GM23338 (cell line): ENCODE measurements around the gene RBM27. TPM values are rescaled to one million over a fixed set of nuclear protein-coding genes. Genes with fewer than 3 reads are reported as not detected.
"Not testable (repeated sequence)": the region's sequence is repeated elsewhere in the genome, so short reads cannot be mapped to it uniquely, and the experiment has no call there.

Source experiments
- ATAC-seq: fragments of 200-7000 bp; cut with Tn5 transposase; 3 replicates; pipeline ENCODE4 v1.9.1; 2020
- DNase-seq: peaks from one replicate; pipeline ENCODE4 v3.0.0-alpha.2; 2015; ENCODE audit warnings: low spot score
- H2AFZ ChIP-seq: fragments of 200-600 bp; sonication (generic); 2 replicates; pipeline ENCODE4 v1.8.0; 2016; ENCODE audit warnings: antibody characterized with exemption, mild to moderate bottlenecking, moderate library complexity
- H3F3A ChIP-seq: fragments of 200-600 bp; sonication (generic); replicated peaks from 2 replicates; pipeline ENCODE4 v1.8.0; 2017; ENCODE audit warnings: antibody characterized with exemption, mixed run types, low read depth
- H3K27ac ChIP-seq: fragments of 200-600 bp; sonication (generic); 2 replicates; pipeline ENCODE4 v1.6.1; 2016; ENCODE audit warnings: low read depth
- H3K27me3 ChIP-seq: fragments of 200-600 bp; sonication (generic); 2 replicates; pipeline ENCODE4 v1.8.0; 2016; ENCODE audit warnings: mild to moderate bottlenecking, mixed run types, moderate library complexity; ENCODE audit not compliant: insufficient read depth
- H3K36me3 ChIP-seq: fragments of 200-600 bp; sonication (generic); 2 replicates; pipeline ENCODE4 v1.8.0; 2016; ENCODE audit warnings: mild to moderate bottlenecking; ENCODE audit not compliant: insufficient read depth
- H3K4me1 ChIP-seq: fragments of 200-600 bp; sonication (generic); 2 replicates; pipeline ENCODE4 v1.8.0; 2016; ENCODE audit warnings: mild to moderate bottlenecking, moderate library complexity; ENCODE audit not compliant: insufficient read depth
- H3K4me2 ChIP-seq: fragments of 200-600 bp; sonication (generic); 2 replicates; pipeline ENCODE4 v1.7.1; 2017; ENCODE audit warnings: mixed run types
- H3K4me3 ChIP-seq: fragments of 200-600 bp; sonication (generic); 2 replicates; pipeline ENCODE4 v1.6.1; 2016; ENCODE audit warnings: mixed run types
- H3K79me2 ChIP-seq: fragments of 200-600 bp; sonication (generic); replicated peaks from 2 replicates; pipeline ENCODE4 v1.8.0; 2017; ENCODE audit warnings: mild to moderate bottlenecking; ENCODE audit not compliant: insufficient read depth
- H3K9me2 ChIP-seq: fragments of 200-600 bp; sonication (generic); 2 replicates; pipeline ENCODE4 v1.8.0; 2017; ENCODE audit not compliant: insufficient read depth
- H4K20me1 ChIP-seq: fragments of 200-600 bp; sonication (generic); replicated peaks from 2 replicates; pipeline ENCODE4 v1.8.0; 2017; ENCODE audit warnings: mild to moderate bottlenecking; ENCODE audit not compliant: insufficient read depth
- H3K27ac Mint-ChIP-seq: 2 replicates; pipeline ENCODE4 v1.8.0; 2020; ENCODE audit warnings: inconsistent platforms, mild to moderate bottlenecking, moderate library complexity, mixed read lengths
- H3K27me3 Mint-ChIP-seq: 3 replicates; pipeline ENCODE4 v1.8.0; 2022; ENCODE audit warnings: low read depth, mild to moderate bottlenecking, moderate library complexity, mixed read lengths, inconsistent platforms; ENCODE audit not compliant: insufficient read depth, poor library complexity
- H3K36me3 Mint-ChIP-seq: 3 replicates; pipeline ENCODE4 v1.8.0; 2021; ENCODE audit warnings: low read depth, mild to moderate bottlenecking, inconsistent platforms, moderate library complexity, mixed read lengths
- H3K4me1 Mint-ChIP-seq: 3 replicates; pipeline ENCODE4 v1.8.0; 2020; ENCODE audit warnings: mild to moderate bottlenecking, inconsistent platforms, mixed read lengths
- H3K4me3 Mint-ChIP-seq: 3 replicates; pipeline ENCODE4 v1.8.0; 2021; ENCODE audit warnings: moderate library complexity, mild to moderate bottlenecking, inconsistent platforms, mixed read lengths
- H3K9me3 Mint-ChIP-seq: 3 replicates; pipeline ENCODE4 v1.8.0; 2020; ENCODE audit warnings: moderate library complexity, mild to moderate bottlenecking, inconsistent platforms, mixed read lengths
- CREB1 ChIP-seq: fragments of 250-450 bp; sonication (Bioruptor Pico); IDR thresholded peaks from 2 replicates; pipeline ENCODE4 v1.5.0; 2020; ENCODE audit warnings: low read depth, mild to moderate bottlenecking, moderate library complexity
- EZH2phosphoT487 ChIP-seq: fragments of 200-600 bp; sonication (generic); IDR thresholded peaks from one replicate; pipeline ENCODE4 v1.8.1; 2018; ENCODE audit warnings: antibody characterized with exemption; ENCODE audit not compliant: unreplicated experiment
- JUNB ChIP-seq: IDR thresholded peaks from one replicate; pipeline ENCODE4 v1.6.1; 2016; ENCODE audit warnings: antibody characterized with exemption; ENCODE audit not compliant: unreplicated experiment
- POLR2AphosphoS5 ChIP-seq: IDR thresholded peaks from 2 replicates; pipeline ENCODE4 v1.6.1; 2016; ENCODE audit warnings: antibody characterized with exemption, low read depth
- ZNF114 ChIP-seq: fragments of 250-450 bp; sonication (Bioruptor Pico); IDR thresholded peaks from 2 replicates; pipeline ENCODE4 v1.5.0; 2020; ENCODE audit warnings: mild to moderate bottlenecking, moderate library complexity
- ZNF331 ChIP-seq: fragments of 250-450 bp; sonication (Bioruptor Pico); IDR thresholded peaks from 2 replicates; pipeline ENCODE4 v1.5.0; 2020; ENCODE audit warnings: low read depth, mild to moderate bottlenecking, moderate library complexity
- polyA plus RNA-seq: library from polyadenylated mRNA; unstranded; fragments of >200 nt; fragmentation: Nextera tagmentation; extraction: Ambion mirVana; gene quantifications from 2 replicates; pipeline ENCODE4 v1.2.1, GENCODE V29; 2016
- total RNA-seq: library from RNA; depleted of rRNA; stranded (reverse); fragments of >200 nt; shearing (Covaris generic); gene quantifications from 2 replicates; pipeline ENCODE4 v1.2.3, GENCODE V29; 2014
- TF ChIP-seq, protein P1 (sequence below): fragments of 250-450 bp; sonication (Bioruptor Pico); IDR thresholded peaks from 2 replicates; pipeline ENCODE4 v1.5.0; 2020; ENCODE audit warnings: mild to moderate bottlenecking, moderate library complexity

Gene RBM27
- total and polyA plus RNA-seq, 2 experiments from 2014 or later = 22.4 to 59.5 TPM

DNA sequence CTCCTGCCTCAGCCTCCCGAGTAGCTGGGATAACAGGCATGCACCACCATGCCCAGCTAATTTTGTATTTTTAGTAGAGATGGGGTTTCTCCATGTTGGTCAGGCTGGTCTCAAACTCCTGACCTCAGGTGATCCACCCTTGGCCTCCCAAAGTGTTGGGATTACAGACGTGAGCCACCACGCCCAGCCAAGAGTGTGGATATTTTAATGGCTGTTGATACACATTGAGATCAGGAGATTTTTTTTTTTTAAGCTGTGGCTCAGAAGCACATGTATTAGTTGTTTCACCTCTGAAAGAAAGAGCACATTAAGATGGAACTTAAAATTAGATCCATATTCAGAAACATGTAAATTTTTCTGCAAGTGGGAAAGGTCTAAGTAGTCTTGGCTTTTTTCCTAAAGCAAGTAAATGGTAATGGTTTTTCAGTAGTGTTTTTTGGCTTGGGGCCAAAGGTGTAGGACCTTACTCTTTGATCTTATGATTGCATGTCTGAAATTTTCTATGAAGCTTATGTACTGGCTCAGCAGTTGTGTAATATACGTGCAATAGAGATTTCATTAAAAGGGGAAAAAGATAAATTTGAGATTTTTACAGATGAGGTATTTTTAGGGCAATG is 9.9 kb downstream of the RBM27 start:
- H3K27ac Mint-ChIP-seq = no peak overlapping the region
- ATAC-seq = no peak

DNA sequence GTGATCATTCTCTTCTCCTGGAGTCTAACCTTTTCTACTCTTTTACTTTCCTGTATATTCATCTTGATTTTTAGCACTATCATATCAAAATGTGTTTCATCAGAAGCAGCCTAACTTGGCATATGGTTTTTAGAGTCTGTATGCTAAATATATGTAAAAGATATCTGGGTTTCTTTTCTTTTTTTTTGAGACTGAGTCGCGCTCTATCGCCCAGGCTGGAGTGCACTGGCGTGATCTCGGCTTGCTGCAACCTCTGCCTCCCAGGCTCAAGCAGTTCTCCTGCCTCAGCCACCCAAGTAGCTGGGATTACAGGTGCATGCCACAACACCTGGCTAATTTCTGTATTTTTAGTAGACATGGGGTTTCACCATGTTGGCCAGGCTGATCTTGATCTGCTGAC is 11.5 kb downstream of the RBM27 start:
- Histone ChIP-seq H3K79me2 (peaks cover 100% of the 10 kb centered on the region), H4K20me1 (peaks cover 45% of the 10 kb centered on the region)
- not testable (repeated sequence) for H3K9me3 Mint-ChIP-seq, H3K27me3 Mint-ChIP-seq, H3K27me3 ChIP-seq, H3K4me3 Mint-ChIP-seq, DNase-seq, H3F3A ChIP-seq, H3K27ac Mint-ChIP-seq, H3K36me3 Mint-ChIP-seq, H2AFZ ChIP-seq, H3K4me3 ChIP-seq, H3K4me2 ChIP-seq, H3K9me2 ChIP-seq, ATAC-seq, H3K36me3 ChIP-seq, H3K4me1 ChIP-seq, H3K4me1 Mint-ChIP-seq, H3K27ac ChIP-seq

More for the DNA sequence above, 9.9 kb downstream of the RBM27 start:
- TF ChIP-seq CREB1 (CRISPR knock-in tag) (no peak), ZNF331 (no peak), EZH2phosphoT487 (no peak), ZNF114 (CRISPR knock-in tag) (no peak), POLR2AphosphoS5 (no peak), JUNB (no peak)
- TF ChIP-seq, protein P1, sequence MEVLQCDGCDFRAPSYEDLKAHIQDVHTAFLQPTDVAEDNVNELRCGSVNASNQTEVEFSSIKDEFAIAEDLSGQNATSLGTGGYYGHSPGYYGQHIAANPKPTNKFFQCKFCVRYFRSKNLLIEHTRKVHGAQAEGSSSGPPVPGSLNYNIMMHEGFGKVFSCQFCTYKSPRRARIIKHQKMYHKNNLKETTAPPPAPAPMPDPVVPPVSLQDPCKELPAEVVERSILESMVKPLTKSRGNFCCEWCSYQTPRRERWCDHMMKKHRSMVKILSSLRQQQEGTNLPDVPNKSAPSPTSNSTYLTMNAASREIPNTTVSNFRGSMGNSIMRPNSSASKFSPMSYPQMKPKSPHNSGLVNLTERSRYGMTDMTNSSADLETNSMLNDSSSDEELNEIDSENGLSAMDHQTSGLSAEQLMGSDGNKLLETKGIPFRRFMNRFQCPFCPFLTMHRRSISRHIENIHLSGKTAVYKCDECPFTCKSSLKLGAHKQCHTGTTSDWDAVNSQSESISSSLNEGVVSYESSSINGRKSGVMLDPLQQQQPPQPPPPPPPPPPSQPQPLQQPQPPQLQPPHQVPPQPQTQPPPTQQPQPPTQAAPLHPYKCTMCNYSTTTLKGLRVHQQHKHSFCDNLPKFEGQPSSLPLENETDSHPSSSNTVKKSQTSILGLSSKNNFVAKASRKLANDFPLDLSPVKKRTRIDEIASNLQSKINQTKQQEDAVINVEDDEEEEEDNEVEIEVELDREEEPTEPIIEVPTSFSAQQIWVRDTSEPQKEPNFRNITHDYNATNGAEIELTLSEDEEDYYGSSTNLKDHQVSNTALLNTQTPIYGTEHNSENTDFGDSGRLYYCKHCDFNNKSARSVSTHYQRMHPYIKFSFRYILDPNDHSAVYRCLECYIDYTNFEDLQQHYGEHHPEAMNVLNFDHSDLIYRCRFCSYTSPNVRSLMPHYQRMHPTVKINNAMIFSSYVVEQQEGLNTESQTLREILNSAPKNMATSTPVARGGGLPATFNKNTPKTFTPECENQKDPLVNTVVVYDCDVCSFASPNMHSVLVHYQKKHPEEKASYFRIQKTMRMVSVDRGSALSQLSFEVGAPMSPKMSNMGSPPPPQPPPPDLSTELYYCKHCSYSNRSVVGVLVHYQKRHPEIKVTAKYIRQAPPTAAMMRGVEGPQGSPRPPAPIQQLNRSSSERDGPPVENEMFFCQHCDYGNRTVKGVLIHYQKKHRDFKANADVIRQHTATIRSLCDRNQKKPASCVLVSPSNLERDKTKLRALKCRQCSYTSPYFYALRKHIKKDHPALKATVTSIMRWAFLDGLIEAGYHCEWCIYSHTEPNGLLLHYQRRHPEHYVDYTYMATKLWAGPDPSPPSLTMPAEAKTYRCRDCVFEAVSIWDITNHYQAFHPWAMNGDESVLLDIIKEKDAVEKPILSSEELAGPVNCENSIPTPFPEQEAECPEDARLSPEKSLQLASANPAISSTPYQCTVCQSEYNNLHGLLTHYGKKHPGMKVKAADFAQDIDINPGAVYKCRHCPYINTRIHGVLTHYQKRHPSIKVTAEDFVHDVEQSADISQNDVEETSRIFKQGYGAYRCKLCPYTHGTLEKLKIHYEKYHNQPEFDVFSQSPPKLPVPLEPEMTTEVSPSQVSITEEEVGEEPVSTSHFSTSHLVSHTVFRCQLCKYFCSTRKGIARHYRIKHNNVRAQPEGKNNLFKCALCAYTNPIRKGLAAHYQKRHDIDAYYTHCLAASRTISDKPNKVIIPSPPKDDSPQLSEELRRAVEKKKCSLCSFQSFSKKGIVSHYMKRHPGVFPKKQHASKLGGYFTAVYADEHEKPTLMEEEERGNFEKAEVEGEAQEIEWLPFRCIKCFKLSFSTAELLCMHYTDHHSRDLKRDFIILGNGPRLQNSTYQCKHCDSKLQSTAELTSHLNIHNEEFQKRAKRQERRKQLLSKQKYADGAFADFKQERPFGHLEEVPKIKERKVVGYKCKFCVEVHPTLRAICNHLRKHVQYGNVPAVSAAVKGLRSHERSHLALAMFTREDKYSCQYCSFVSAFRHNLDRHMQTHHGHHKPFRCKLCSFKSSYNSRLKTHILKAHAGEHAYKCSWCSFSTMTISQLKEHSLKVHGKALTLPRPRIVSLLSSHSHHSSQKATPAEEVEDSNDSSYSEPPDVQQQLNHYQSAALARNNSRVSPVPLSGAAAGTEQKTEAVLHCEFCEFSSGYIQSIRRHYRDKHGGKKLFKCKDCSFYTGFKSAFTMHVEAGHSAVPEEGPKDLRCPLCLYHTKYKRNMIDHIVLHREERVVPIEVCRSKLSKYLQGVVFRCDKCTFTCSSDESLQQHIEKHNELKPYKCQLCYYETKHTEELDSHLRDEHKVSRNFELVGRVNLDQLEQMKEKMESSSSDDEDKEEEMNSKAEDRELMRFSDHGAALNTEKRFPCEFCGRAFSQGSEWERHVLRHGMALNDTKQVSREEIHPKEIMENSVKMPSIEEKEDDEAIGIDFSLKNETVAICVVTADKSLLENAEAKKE (CRISPR knock-in tag) = no peak
- no peak for DNase-seq
- Mint-ChIP-seq H3K27me3 (peaks cover 6% of the 10 kb centered on the region), H3K9me3 (no peaks in the 10 kb centered on the region), H3K36me3 (peaks cover 3% of the 10 kb centered on the region; the same call in 1 of the 3 replicates), H3K4me1 (peaks cover 2% of the 10 kb centered on the region; the same call in 1 of the 3 replicates), H3K4me3 (no peak overlapping the region)
- Histone ChIP-seq H3K4me2 (no peak overlapping the region), H4K20me1 (peaks cover 44% of the 10 kb centered on the region), H3F3A (no peaks in the 10 kb centered on the region; the same call in 1 of the 2 replicates), H3K4me1 (no peaks in the 10 kb centered on the region), H3K4me3 (no peak overlapping the region), H3K36me3 (no peaks in the 10 kb centered on the region), H3K27me3 (no peaks in the 10 kb centered on the region), H2AFZ (no peak overlapping the region), H3K79me2 (peaks cover 100% of the 10 kb centered on the region), H3K27ac (0 out of 2 replicates have a peak overlapping the region, but pooled peaks have one; percentile 2), H3K9me2 (no peaks in the 10 kb centered on the region)
